CD8-positive, alpha-beta memory T cell (primary cell): Measurements from ENCODE around the gene TRAPPC8. TPM values are rescaled to one million over a fixed set of nuclear protein-coding genes. Genes with fewer than 3 reads are reported as not detected.

Experiments used
- CTCF ChIA-PET: fragments of 350-600 bp; sonication (Branson Sonifier 250); formaldehyde crosslinking; loops from one replicate; lab custom pipeline; 2021; ENCODE audit warnings: antibody characterized with exemption; lab: Charles Lee
- POLR2A ChIA-PET: fragments of 350-600 bp; sonication (Branson Sonifier 250); formaldehyde crosslinking; loops from one replicate; lab custom pipeline; 2021; ENCODE audit warnings: antibody characterized with exemption; lab: Charles Lee
- DNase-seq, 5 donors: peaks; one replicate each; pipeline versions ENCODE4 v3.0.0 to v3.0.0-alpha.2; 2020 to 2022; ENCODE audit warnings: mixed read lengths in 1 of 5
- H3K27ac ChIP-seq: one replicate; pipeline ENCODE4 v1.7.0; 2013; ENCODE audit warnings: low read depth, mild to moderate bottlenecking, low read length, moderate library complexity
- H3K27me3 ChIP-seq: 2 replicates; pipeline ENCODE4 v1.7.0; 2013; ENCODE audit warnings: low read length, mild to moderate bottlenecking; ENCODE audit not compliant: insufficient read depth, poor library complexity, severe bottlenecking
- H3K36me3 ChIP-seq: 2 replicates; pipeline ENCODE4 v1.7.0; 2013; ENCODE audit warnings: mild to moderate bottlenecking, low read length, moderate library complexity; ENCODE audit not compliant: insufficient read depth
- H3K4me1 ChIP-seq: 2 replicates; pipeline ENCODE4 v1.7.0; 2013; ENCODE audit warnings: mild to moderate bottlenecking, low read length, moderate library complexity; ENCODE audit not compliant: insufficient read depth
- H3K4me3 ChIP-seq: 2 replicates; pipeline ENCODE4 v1.7.0; 2013; ENCODE audit warnings: mild to moderate bottlenecking, low read length
- H3K9me3 ChIP-seq: 2 replicates; pipeline ENCODE4 v1.7.0; 2013; ENCODE audit warnings: mild to moderate bottlenecking, low read length
- H3K27ac Mint-ChIP-seq, 8 donors: one replicate each; pipeline ENCODE4 v1.8.0; 2020 to 2021; ENCODE audit warnings: mixed read lengths in 8 of 8, mild to moderate bottlenecking in 6 of 8, inconsistent platforms in 3 of 8, moderate library complexity in 3 of 8
- H3K27me3 Mint-ChIP-seq, 2 donors: one replicate each; pipeline ENCODE4 v1.8.0; 2020 to 2021; ENCODE audit warnings: mixed read lengths in 2 of 2, mild to moderate bottlenecking in 1 of 2, moderate library complexity in 1 of 2
- H3K36me3 Mint-ChIP-seq, 3 donors: one replicate each; pipeline ENCODE4 v1.8.0; 2020 to 2021; ENCODE audit warnings: mixed read lengths in 3 of 3, inconsistent platforms in 1 of 3, mild to moderate bottlenecking in 1 of 3
- H3K4me1 Mint-ChIP-seq, 3 donors: one replicate each; pipeline ENCODE4 v1.8.0; 2020 to 2021; ENCODE audit warnings: mixed read lengths in 3 of 3, inconsistent platforms in 1 of 3, mild to moderate bottlenecking in 1 of 3
- H3K4me3 Mint-ChIP-seq, 7 donors: one replicate each; pipeline ENCODE4 v1.8.0; 2020 to 2021; ENCODE audit warnings: mixed read lengths in 7 of 7, mild to moderate bottlenecking in 6 of 7, moderate library complexity in 4 of 7, inconsistent platforms in 2 of 7
- H3K9me3 Mint-ChIP-seq, 5 donors: one replicate each; pipeline ENCODE4 v1.8.0; 2020 to 2022; ENCODE audit warnings: mixed read lengths in 5 of 5, mild to moderate bottlenecking in 3 of 5, moderate library complexity in 2 of 5, inconsistent platforms in 1 of 5
- polyA plus RNA-seq: library from polyadenylated mRNA; unstranded; fragments of 300-500 nt; fragmentation: Illumina TruSeq; gene quantifications from one replicate; pipeline ENCODE4 v1.2.3, GENCODE V29; 2021
- total RNA-seq, 2 experiments: library from RNA; stranded (reverse); gene quantifications; one replicate each; pipeline ENCODE4 v1.2.3, GENCODE V29; 2021

TRAPPC8 gene
- total and polyA plus RNA-seq, 3 experiments from 2014 or later: 20.2 to 34.8 (median 29.2) TPM

- ChIA-PET POLR2A (no interaction called here), CTCF (no interaction called here)
- Histone ChIP-seq H3K27me3 (no peaks in the 10 kb centered on the region), H3K27ac (no peak overlapping the region), H3K36me3 (no peaks in the 10 kb centered on the region), H3K4me1 (no peaks in the 10 kb centered on the region), H3K9me3 (no peaks in the 10 kb centered on the region), H3K4me3 (no peak overlapping the region)
- peaks cover 0 to 8% (median 3%) of the 10 kb centered on the region in 3 donors for H3K36me3 Mint-ChIP-seq
- H3K27me3 Mint-ChIP-seq: peaks cover 4 to 12% of the 10 kb centered on the region in 2 donors
- no peak overlapping the region for H3K4me3 Mint-ChIP-seq
- DNase-seq: no peak
- H3K27ac Mint-ChIP-seq: no peak overlapping the region
- no peaks in the 10 kb centered on the region for H3K4me1 Mint-ChIP-seq
- H3K9me3 Mint-ChIP-seq: peaks cover 17 to 22% (median 21%) of the 10 kb centered on the region in 5 donors
Observed at GRCh38 chr18:31783059-31783458, 159.9 kb downstream of the TRAPPC8 start.

Other genes starting within 250 kb of the TRAPPC8 start
- under 1 TPM in 1 of 2 experiments, not detected in 1; 0.22 TPM for gene SLC25A52, start 182.2 kb downstream of the TRAPPC8 start, total RNA-seq
- not detected for gene SLC25A52, start 182.2 kb downstream of the TRAPPC8 start, polyA plus RNA-seq
- 10 to 100 TPM; 41.3 to 42.8 TPM for gene RNF125, start 75.7 kb upstream of the TRAPPC8 start, total RNA-seq
- gene RNF125, start 75.7 kb upstream of the TRAPPC8 start, polyA plus RNA-seq: 66.6 TPM
- 10 to 100 TPM; 82.7 to 87.8 TPM for gene RNF138, start 148.7 kb upstream of the TRAPPC8 start, total RNA-seq
- gene RNF138, start 148.7 kb upstream of the TRAPPC8 start, polyA plus RNA-seq: 54.9 TPM
- gene MEP1B, start 246.9 kb upstream of the TRAPPC8 start, total RNA-seq: not detected
- gene MEP1B, start 246.9 kb upstream of the TRAPPC8 start, polyA plus RNA-seq: 0.12 TPM